Adrenal gland (tissue), 12 donors: ENCODE results near the gene TRIP12. TPM values are rescaled to one million over a fixed set of nuclear protein-coding genes. Genes with fewer than 3 reads are reported as not detected.

Experiments used
- DNase-seq, 7 donors: peaks; one replicate each; pipeline ENCODE4 v3.0.0-alpha.2; 2019 to 2020
- H3K27ac ChIP-seq, 5 donors: fragments of 200-600 bp; sonication (generic) in 4 of 5; 1 replicate in 3 of 5; 2 replicates in 2 of 5; pipeline versions ENCODE4 v1.5.1 to v1.8.0; 2016 to 2020; ENCODE audit warnings: mild to moderate bottlenecking in 1 of 5
- H3K27me3 ChIP-seq: fragments of 200-600 bp; 2 replicates; pipeline ENCODE4 v1.8.0; 2021
- H3K36me3 ChIP-seq, 2 donors: fragments of 200-600 bp; replicated peaks in 1 of 2; 1 replicate in 1 of 2; 2 replicates in 1 of 2; pipeline versions ENCODE4 v1.5.1 to v1.8.0; 2018 to 2022
- H3K4me1 ChIP-seq, 2 donors: fragments of 200-600 bp; replicated peaks in 1 of 2; 1 replicate in 1 of 2; 2 replicates in 1 of 2; pipeline versions ENCODE4 v1.5.1 to v1.8.0; 2018 to 2021
- H3K4me3 ChIP-seq, 4 donors: fragments of 200-600 bp; sonication (generic) in 3 of 4; one replicate each; pipeline ENCODE4 v1.5.1; 2016 to 2018
- H3K9me3 ChIP-seq, 3 donors: fragments of 200-600 bp; sonication (generic) in 1 of 3; replicated peaks in 1 of 3; 1 replicate in 2 of 3; 2 replicates in 1 of 3; pipeline versions ENCODE4 v1.5.1 to v1.8.0; 2016 to 2021
- POLR2A ChIP-seq, 2 donors: fragments of 450-650 bp; IDR thresholded peaks; one replicate each; pipeline ENCODE4 v1.6.1; 2017; ENCODE audit warnings: antibody characterized with exemption in 2 of 2, mild to moderate bottlenecking in 2 of 2, moderate library complexity in 1 of 2
- WGBS, 4 donors: extraction: QIAGEN DNeasy Blood & Tissue Kit in 2 of 4; methylation state at CpG; one replicate each; pipeline versions ENCODE4 v1.1.5 to v1.1.7; 2013 to 2017; 5-methylcytosine and 5-hydroxymethylcytosine counted together
- intact Hi-C, 2 donors: fragments of 100-400 bp; cut with DNase I; formaldehyde crosslinking; loops; one replicate each; pipeline versions ENCODE4 v1.14.1 to v1.15.0; 2022 to 2023
- polyA plus RNA-seq, 3 donors: library from polyadenylated mRNA; stranded (reverse); fragments of 200-250 nt in 2 of 3; fragments of 350-450 nt in 1 of 3; fragmentation: Illumina TruSeq in 1 of 3; extraction: RNeasy Lipid Tissue Mini Kit (QIAGEN cat#74804) in 1 of 3; gene quantifications; one replicate each; pipeline ENCODE4 v1.2.3, GENCODE V29; 2013 to 2014
- total RNA-seq, 9 donors: library from RNA; depleted of rRNA in 4 of 9; stranded (reverse); fragments of >200 nt in 4 of 9; fragments of 120-200 nt in 1 of 9; fragmentation: NEBNext Ultra II Directional in 1 of 9; extraction: Animal tissue kit (Norgen Biotek cat#: 25700) in 1 of 9; gene quantifications; one replicate each; pipeline versions ENCODE4 v1.1.0 to v1.2.4, GENCODE V29; 2013 to 2023
- TF ChIP-seq, protein P1 (sequence below), 6 experiments: fragments of 450-650 bp in 4 of 6; fragments of 200-600 bp in 2 of 6; sonication (generic) in 1 of 6; IDR thresholded peaks; 1 replicate in 5 of 6; 2 replicates in 1 of 6; pipeline versions ENCODE4 v1.5.1 to v1.8.0; 2016 to 2021; ENCODE audit warnings: antibody characterized with exemption in 6 of 6, mild to moderate bottlenecking in 2 of 6, moderate library complexity in 1 of 6
- donor health status: healthy with polysubstance abuse.
- donor health status: Bipolar disorder and iron deficiency.
- donor health status: DM: yes; HTN: yes; CAD: no.
- donor health status: DM: no; HTN: no; CAD: no.
- donor health status: DM: no; HTN: no; CAD: no.
- donor health status: DM: yes; HTN: yes; CAD: no.

Gene TRIP12
- total and polyA plus RNA-seq, 12 donors = 15.5 to 242 (median 146) TPM

DNA sequence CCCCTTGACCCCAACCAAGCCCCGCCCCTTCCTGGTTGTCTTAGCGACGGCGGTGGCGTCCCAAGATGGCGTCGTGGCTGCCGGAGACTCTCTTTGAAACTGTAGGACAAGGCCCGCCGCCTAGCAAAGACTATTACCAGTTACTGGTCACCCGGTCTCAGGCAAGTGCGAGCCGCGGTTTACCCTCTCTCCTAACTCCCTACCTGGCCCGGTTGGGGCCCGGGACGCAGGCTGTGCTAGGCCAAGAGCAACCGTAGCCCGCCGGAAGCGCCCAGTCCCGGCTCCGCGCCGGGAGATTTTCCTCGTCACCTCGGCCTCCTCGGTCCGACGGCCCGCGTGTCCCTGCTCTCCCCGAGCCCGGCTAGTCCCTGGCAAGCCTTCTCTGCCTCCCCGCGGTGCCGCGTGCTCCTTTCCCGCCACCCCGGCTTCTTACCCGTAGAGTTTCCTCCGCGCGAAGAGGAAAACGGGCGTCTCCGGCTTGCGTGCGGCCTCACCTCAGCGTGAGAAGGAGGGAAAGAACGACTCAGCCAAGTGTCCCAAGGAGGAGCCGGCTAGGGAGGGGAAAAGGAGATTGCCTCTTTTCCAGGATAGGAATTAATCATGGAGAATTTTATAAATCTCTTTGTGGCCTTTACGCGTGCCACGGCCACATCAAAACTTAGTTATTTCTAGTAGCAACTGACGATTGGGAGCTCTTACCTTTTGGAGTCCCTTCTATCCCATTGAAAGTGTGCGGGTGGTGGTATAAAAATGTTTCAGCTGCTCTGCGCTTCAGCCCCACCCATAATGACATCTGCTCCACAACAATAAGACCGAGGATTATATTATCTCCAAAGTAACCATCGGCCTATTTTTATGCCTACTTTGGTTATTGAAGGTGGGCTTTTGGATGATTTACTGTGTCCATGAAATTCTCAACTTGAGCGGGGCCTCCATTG lies 909 bp upstream of the TRIP12 start, which contains the start of gene FBXO36:
TSS of gene FBXO36 (plus strand) at position 55 of the 938 bp plus-strand sequence. CDS start at position 66, 11 bp downstream.
- H3K36me3 ChIP-seq = no peaks in the 10 kb centered on the region
- no peaks in the 10 kb centered on the region for H3K27me3 ChIP-seq
- H3K27ac ChIP-seq = peak within 1 kb of the TSS; percentile 93 to 99 (median 97)
- DNase-seq = peak; percentile 66 to 94 (median 91)
- H3K4me1 ChIP-seq = peaks cover 0 to 33% of the 10 kb centered on the region in 2 donors
- H3K9me3 ChIP-seq = no peaks in the 10 kb centered on the region
- TF ChIP-seq, protein P1, sequence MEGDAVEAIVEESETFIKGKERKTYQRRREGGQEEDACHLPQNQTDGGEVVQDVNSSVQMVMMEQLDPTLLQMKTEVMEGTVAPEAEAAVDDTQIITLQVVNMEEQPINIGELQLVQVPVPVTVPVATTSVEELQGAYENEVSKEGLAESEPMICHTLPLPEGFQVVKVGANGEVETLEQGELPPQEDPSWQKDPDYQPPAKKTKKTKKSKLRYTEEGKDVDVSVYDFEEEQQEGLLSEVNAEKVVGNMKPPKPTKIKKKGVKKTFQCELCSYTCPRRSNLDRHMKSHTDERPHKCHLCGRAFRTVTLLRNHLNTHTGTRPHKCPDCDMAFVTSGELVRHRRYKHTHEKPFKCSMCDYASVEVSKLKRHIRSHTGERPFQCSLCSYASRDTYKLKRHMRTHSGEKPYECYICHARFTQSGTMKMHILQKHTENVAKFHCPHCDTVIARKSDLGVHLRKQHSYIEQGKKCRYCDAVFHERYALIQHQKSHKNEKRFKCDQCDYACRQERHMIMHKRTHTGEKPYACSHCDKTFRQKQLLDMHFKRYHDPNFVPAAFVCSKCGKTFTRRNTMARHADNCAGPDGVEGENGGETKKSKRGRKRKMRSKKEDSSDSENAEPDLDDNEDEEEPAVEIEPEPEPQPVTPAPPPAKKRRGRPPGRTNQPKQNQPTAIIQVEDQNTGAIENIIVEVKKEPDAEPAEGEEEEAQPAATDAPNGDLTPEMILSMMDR (IDR thresholded peaks at IDR 0.05) = no peak
- peak in 1 of 2 donors; percentile 11 for TF ChIP-seq POLR2A (IDR thresholded peaks at IDR 0.05)
- intact Hi-C loops = loop anchor here in 1 of 2 donors (10.0 kb wide), 1 partner anchor 118 kb away; no protein-coding TSS in a partner anchor
- WGBS, 4 donors = 0 to 1% (median 1%) methylated on average over 26 to 61 of the region's 61 CpGs
- peak within 1 kb of the TSS; percentile 69 to 90 (median 82) for H3K4me3 ChIP-seq

DNA sequence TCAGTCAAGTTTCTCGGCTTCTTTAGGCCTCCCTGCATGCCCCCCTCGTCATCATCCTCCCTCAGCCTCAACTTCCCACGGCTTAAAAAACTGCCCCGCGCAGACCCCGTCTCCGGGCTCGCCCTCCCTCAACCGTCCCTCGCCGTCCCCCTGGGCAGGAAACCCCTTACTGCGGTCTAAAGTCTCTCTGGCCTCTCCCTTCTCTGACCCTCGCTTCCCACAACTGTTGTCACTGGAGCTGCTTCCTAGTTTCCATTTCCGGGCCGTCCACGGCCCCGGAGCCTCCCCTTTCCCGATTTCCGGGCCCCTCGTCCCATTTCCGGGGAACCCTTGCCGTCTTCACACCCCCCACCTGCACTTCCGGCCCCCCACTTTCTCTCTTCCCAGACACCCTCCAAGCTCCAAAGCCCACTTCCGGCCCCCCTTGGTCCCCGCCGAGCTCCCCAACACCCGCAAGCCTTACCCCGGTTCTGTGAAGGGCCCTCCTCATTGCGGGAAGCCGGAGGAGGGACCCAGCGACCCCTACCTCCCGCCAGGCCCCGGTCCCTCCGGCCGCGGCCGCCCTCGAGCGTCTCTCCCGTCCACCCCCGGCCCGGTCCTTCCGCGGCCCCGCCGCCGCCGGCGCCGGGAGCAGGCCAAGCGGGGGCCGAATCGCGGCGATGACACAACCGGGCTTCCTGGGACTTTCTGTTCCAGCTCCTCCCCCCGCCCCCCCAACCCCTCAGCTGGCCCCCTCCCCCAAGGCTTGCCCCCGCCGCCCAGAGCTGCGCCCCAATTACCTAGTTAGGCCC lies 513 bp downstream of the TRIP12 start:
- intact Hi-C loops = loop anchor here in 1 of 2 donors (10.0 kb wide), 1 partner anchor 116 kb away; no protein-coding TSS in a partner anchor
- WGBS, 4 donors = 0 to 2% (median 1%) methylated on average over 38 to 59 of the region's 60 CpGs
- peaks cover 0 to 40% of the 10 kb centered on the region in 2 donors for H3K4me1 ChIP-seq

DNA sequence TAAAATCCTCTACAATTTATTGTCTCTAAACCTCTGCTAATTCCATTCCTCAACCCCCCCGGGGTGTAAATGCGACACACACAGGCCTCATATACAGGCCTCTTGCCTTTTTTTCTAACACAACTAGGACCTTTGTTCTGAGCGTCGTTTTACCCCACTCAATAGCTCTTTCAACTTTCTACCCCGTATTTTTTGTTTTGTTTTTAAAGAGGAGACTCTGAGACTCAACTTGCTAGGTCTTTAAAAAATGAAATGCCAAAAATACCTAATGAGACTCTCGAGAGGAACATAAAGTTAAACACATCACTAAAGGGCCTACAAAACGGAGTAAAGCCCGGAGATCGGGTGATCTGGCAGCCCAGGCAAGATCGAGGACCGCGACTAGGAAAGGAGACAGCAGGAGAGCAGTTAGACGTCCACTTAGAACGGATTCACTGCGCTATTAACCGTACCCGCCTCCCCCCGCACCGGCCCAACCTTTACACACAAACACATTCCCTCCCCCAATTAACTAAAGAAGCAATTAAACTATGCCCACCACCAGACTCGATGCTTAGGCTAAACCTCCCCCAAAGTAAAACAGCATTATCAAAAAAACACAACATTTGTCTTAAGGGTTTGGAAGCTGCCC lies 1.7 kb downstream of the TRIP12 start:
- peak overlapping the region in 2 of 4 donors; percentile 69 to 89 for H3K4me3 ChIP-seq
- peaks cover 0 to 49% of the 10 kb centered on the region in 2 donors for H3K4me1 ChIP-seq
- TF ChIP-seq, protein P1 (IDR thresholded peaks at IDR 0.05) = no peak
- peak in 1 of 2 donors; percentile 13 for TF ChIP-seq POLR2A (IDR thresholded peaks at IDR 0.05)
- WGBS, 4 donors = 2 to 3% (median 3%) methylated on average over 20 of the region's 20 CpGs
- intact Hi-C loops = loop anchor here in 1 of 2 donors (10.0 kb wide), 1 partner anchor 115 kb away; no protein-coding TSS in a partner anchor
- H3K27ac ChIP-seq = peak overlapping the region in 4 of 5 donors; percentile 96 to 99 (median 97)
- H3K36me3 ChIP-seq = no peaks in the 10 kb centered on the region
- H3K9me3 ChIP-seq = no peaks in the 10 kb centered on the region
- DNase-seq = peak in 4 of 7 donors; percentile 45 to 63 (median 50)
- no peaks in the 10 kb centered on the region for H3K27me3 ChIP-seq

More for the DNA sequence above, 513 bp downstream of the TRIP12 start:
- Histone ChIP-seq H3K27me3 (no peaks in the 10 kb centered on the region), H3K27ac (peak overlapping the region; percentile 93 to 99 (median 97)), H3K4me3 (peak overlapping the region; percentile 53 to 89 (median 72)), H3K9me3 (no peaks in the 10 kb centered on the region), H3K36me3 (no peaks in the 10 kb centered on the region)
- TF ChIP-seq, protein P1 (IDR thresholded peaks at IDR 0.05) = no peak
- no peak for TF ChIP-seq POLR2A (IDR thresholded peaks at IDR 0.05)
- DNase-seq = peak; percentile 51 to 83 (median 68)
